ENCODE measurements around the gene TMEM44.
"Not testable (repeated sequence)": the region's sequence is repeated elsewhere in the genome, so short reads cannot be mapped to it uniquely, and the experiment has no call there.

Gene TMEM44

DNA sequence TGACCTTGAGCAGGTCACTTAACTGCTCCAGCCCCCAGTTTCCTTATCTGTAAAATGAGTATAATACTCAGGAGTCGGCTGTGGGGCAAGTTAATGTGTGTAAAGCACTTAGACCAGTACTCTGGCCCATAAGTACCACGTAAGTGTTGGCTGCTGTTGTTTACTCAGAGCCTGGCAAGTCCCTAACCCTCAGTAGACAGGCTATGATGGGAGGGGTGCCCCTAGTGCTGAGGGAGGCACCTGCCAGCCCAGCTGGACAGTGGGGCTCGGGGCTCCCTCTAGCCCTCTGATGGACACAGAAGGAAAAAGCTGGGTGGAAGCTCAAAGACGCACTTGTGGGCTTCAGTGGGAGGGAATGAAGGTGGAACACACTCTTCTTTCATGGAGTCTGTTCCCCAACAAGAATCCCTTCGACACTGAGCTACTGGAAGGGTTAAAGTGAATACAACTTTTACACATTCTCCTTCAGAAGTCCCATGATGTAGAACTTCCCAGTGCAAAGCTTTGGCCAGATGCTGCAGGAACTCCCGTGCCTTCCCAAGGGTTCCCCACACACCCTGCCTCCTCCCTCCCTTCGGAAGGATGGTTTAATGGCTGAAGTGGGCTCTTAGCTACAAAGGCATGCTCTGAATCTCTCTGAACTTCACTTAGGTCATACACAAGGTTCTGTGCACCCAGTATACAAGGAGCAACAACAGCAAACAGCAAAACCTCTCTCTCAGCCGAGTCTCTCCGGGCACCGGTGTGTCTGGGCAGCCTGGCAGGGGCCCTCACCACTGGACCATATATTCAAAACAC, 25.4 kb downstream of the TMEM44 start:
- TF ChIP-seq, protein P1, sequence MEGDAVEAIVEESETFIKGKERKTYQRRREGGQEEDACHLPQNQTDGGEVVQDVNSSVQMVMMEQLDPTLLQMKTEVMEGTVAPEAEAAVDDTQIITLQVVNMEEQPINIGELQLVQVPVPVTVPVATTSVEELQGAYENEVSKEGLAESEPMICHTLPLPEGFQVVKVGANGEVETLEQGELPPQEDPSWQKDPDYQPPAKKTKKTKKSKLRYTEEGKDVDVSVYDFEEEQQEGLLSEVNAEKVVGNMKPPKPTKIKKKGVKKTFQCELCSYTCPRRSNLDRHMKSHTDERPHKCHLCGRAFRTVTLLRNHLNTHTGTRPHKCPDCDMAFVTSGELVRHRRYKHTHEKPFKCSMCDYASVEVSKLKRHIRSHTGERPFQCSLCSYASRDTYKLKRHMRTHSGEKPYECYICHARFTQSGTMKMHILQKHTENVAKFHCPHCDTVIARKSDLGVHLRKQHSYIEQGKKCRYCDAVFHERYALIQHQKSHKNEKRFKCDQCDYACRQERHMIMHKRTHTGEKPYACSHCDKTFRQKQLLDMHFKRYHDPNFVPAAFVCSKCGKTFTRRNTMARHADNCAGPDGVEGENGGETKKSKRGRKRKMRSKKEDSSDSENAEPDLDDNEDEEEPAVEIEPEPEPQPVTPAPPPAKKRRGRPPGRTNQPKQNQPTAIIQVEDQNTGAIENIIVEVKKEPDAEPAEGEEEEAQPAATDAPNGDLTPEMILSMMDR (IDR thresholded peaks at IDR 0.05; ENCODE audit: insufficient read depth, low read length, poor library complexity, severe bottlenecking): no peak
- no peak for TF ChIP-seq EZH2phosphoT487 (conservative IDR thresholded peaks at IDR 0.05; ENCODE audit: low read length)
- no peak overlapping the region for H3K4me3 ChIP-seq (ENCODE audit: insufficient read depth, low read length, poor library complexity, severe bottlenecking)
- no peak overlapping the region for H2AFZ ChIP-seq (ENCODE audit: low read depth, low read length, severe bottlenecking)
- no peak overlapping the region for H3K4me2 ChIP-seq (ENCODE audit: low read depth, low read length, poor library complexity, severe bottlenecking)
- H3K9me3 ChIP-seq (ENCODE audit: insufficient read depth, low read length): no peaks in the 10 kb centered on the region
- H3K9ac ChIP-seq (ENCODE audit: low read length): no peak overlapping the region
- no peaks in the 10 kb centered on the region for H3K36me3 ChIP-seq (ENCODE audit: low read length)
- H3K9me2 ChIP-seq (replicated peaks; ENCODE audit: insufficient read depth, low read length): no peaks in the 10 kb centered on the region
- no peaks in the 10 kb centered on the region for H4K20me1 ChIP-seq (ENCODE audit: low read depth, low read length)
- H3F3A ChIP-seq (ENCODE audit: insufficient read depth): no peaks in the 10 kb centered on the region
- no peaks in the 10 kb centered on the region for H3K27me3 ChIP-seq (ENCODE audit: low read length)
- H3K79me2 ChIP-seq (ENCODE audit: insufficient read depth, low read length): no peaks in the 10 kb centered on the region
- H3K27ac ChIP-seq (ENCODE audit: low read depth, low read length): no peak overlapping the region

- Histone ChIP-seq H3K36me3 (ENCODE audit: low read length) (no peaks in the 10 kb centered on the region), H3K27ac (ENCODE audit: low read depth, low read length) (no peak overlapping the region), H3K4me3 (ENCODE audit: insufficient read depth, low read length, poor library complexity, severe bottlenecking) (no peak overlapping the region), H4K20me1 (ENCODE audit: low read depth, low read length) (no peaks in the 10 kb centered on the region), H3K9me3 (ENCODE audit: insufficient read depth, low read length) (no peaks in the 10 kb centered on the region), H3K79me2 (ENCODE audit: insufficient read depth, low read length) (no peaks in the 10 kb centered on the region), H3F3A (ENCODE audit: insufficient read depth) (no peaks in the 10 kb centered on the region), H2AFZ (ENCODE audit: low read depth, low read length, severe bottlenecking) (no peak overlapping the region), H3K4me2 (ENCODE audit: low read depth, low read length, poor library complexity, severe bottlenecking) (no peak overlapping the region), H3K9ac (ENCODE audit: low read length) (no peak overlapping the region), H3K27me3 (ENCODE audit: low read length) (no peaks in the 10 kb centered on the region), H3K9me2 (replicated peaks; ENCODE audit: insufficient read depth, low read length) (no peaks in the 10 kb centered on the region)
- TF ChIP-seq, protein P1 (IDR thresholded peaks at IDR 0.05; ENCODE audit: insufficient read depth, low read length, poor library complexity, severe bottlenecking): no peak
- TF ChIP-seq EZH2phosphoT487 (conservative IDR thresholded peaks at IDR 0.05; ENCODE audit: low read length): no peak
Measured at GRCh38 chr3:194606941-194607340, 26.3 kb downstream of the TMEM44 start.

DNA sequence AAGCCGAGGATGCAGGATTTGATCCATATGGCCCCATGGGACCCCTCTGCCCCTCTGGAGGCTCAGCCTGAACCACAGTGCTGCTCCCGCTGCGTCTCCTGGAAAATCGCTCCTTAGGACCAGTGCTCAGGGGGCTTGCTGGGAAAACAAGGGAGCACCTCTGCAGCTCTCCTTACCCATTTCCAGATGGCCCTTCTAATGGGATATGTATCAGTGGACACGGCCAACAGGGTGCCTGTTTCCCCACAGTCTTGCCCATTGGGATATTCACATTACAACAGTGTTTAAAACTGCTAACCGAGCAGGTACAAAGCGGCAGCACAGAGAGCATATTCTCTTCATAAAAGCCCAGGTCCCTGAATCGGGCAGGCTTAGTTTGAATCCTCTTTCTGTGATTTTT, 27.1 kb downstream of the TMEM44 start:
- Histone ChIP-seq H3K9ac (ENCODE audit: low read length) (no peak overlapping the region), H3F3A (ENCODE audit: insufficient read depth) (no peaks in the 10 kb centered on the region), H2AFZ (ENCODE audit: low read depth, low read length, severe bottlenecking) (no peak overlapping the region), H3K36me3 (ENCODE audit: low read length) (no peaks in the 10 kb centered on the region), H3K27me3 (ENCODE audit: low read length) (no peaks in the 10 kb centered on the region), H3K9me2 (replicated peaks; ENCODE audit: insufficient read depth, low read length) (no peaks in the 10 kb centered on the region), H3K27ac (ENCODE audit: low read depth, low read length) (no peak overlapping the region), H3K4me2 (ENCODE audit: low read depth, low read length, poor library complexity, severe bottlenecking) (no peak overlapping the region), H3K9me3 (ENCODE audit: insufficient read depth, low read length) (no peaks in the 10 kb centered on the region), H3K4me3 (ENCODE audit: insufficient read depth, low read length, poor library complexity, severe bottlenecking) (no peak overlapping the region), H3K79me2 (ENCODE audit: insufficient read depth, low read length) (no peaks in the 10 kb centered on the region), H4K20me1 (ENCODE audit: low read depth, low read length) (no peaks in the 10 kb centered on the region)
- TF ChIP-seq EZH2phosphoT487 (conservative IDR thresholded peaks at IDR 0.05; ENCODE audit: low read length): no peak
- TF ChIP-seq, protein P1 (IDR thresholded peaks at IDR 0.05; ENCODE audit: insufficient read depth, low read length, poor library complexity, severe bottlenecking): no peak

GRCh38 chr3:194605314-194605713, 27.9 kb downstream of the TMEM44 start:
- H2AFZ ChIP-seq (ENCODE audit: low read depth, low read length, severe bottlenecking); H4K20me1 ChIP-seq (ENCODE audit: low read depth, low read length); H3K4me3 ChIP-seq (ENCODE audit: insufficient read depth, low read length, poor library complexity, severe bottlenecking); H3K4me2 ChIP-seq (ENCODE audit: low read depth, low read length, poor library complexity, severe bottlenecking); H3K36me3 ChIP-seq (ENCODE audit: low read length); H3K27me3 ChIP-seq (ENCODE audit: low read length); H3K9ac ChIP-seq (ENCODE audit: low read length); H3K9me2 ChIP-seq (replicated peaks; ENCODE audit: insufficient read depth, low read length); H3K27ac ChIP-seq (ENCODE audit: low read depth, low read length); H3F3A ChIP-seq (ENCODE audit: insufficient read depth); H3K79me2 ChIP-seq (ENCODE audit: insufficient read depth, low read length); H3K9me3 ChIP-seq (ENCODE audit: insufficient read depth, low read length): not testable (repeated sequence)
